HG03439 (cell line): ENCODE measurements around the gene ANKRD65.
"Not testable (repeated sequence)": the region's sequence is repeated elsewhere in the genome, so short reads cannot be mapped to it uniquely, and the experiment has no call there.

Source experiments
- ATAC-seq: cut with Tn5 transposase; IDR thresholded peaks from one replicate; pipeline ENCODE4 v1.9.1; 2021; ENCODE audit warnings: mild to moderate bottlenecking, moderate library complexity; ENCODE audit not compliant: unreplicated experiment

The ANKRD65 gene

GRCh38 chr1:1431845-1432273, 10.8 kb upstream of the ANKRD65 start:
- no peak for ATAC-seq

- no peak for ATAC-seq
These were observed 10.1 kb upstream of the ANKRD65 start for GRCh38 chr1:1430992-1431844.

- ATAC-seq = no peak
These were observed 9.3 kb upstream of the ANKRD65 start for GRCh38 chr1:1430114-1430982.

DNA sequence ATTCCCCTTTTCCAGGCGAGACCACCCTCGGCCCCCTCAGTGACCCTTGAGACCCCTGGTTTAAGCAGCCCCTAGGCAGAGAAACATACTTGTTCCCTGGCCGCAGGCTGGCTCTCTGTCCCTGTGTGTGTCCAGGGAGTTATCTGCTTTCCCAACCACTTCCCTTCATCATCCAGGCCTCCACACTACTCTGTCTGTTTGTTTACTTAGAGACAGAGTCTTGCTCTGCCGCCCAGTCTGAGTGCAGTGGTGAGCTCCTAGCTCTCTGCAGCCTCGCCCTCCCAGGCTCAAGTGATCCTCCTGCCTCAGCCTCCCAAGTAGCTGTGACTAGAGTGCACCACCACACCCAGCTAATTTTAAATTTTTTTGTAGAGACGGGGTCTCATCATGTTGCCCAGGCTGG, 8.6 kb upstream of the ANKRD65 start:
- ATAC-seq = no peak

- ATAC-seq = not testable (repeated sequence)
These were observed 7.9 kb upstream of the ANKRD65 start for GRCh38 chr1:1428967-1429366.

DNA sequence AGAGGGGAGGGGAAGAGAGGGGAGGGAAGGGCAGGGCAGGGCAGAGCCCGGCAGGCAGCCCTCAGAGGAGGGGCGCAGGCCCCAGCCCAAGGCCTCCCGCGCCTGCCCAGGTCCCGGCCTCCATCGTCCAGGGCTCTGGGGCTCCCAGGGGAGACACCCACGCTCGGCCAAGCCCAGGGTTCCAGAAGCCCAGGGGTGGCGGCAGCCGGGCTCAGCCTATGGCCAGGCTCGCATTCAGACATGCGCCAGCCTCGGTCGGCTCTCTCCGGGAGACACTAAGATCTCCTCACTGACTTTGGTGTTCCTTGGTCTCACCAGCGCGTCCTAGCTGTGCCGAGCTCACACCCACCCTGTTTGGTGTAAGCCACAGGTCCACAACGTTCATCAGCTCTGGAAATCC, 7.1 kb upstream of the ANKRD65 start:
- no peak for ATAC-seq

- no peak for ATAC-seq
These were observed 6.7 kb upstream of the ANKRD65 start for GRCh38 chr1:1427820-1428148.

DNA sequence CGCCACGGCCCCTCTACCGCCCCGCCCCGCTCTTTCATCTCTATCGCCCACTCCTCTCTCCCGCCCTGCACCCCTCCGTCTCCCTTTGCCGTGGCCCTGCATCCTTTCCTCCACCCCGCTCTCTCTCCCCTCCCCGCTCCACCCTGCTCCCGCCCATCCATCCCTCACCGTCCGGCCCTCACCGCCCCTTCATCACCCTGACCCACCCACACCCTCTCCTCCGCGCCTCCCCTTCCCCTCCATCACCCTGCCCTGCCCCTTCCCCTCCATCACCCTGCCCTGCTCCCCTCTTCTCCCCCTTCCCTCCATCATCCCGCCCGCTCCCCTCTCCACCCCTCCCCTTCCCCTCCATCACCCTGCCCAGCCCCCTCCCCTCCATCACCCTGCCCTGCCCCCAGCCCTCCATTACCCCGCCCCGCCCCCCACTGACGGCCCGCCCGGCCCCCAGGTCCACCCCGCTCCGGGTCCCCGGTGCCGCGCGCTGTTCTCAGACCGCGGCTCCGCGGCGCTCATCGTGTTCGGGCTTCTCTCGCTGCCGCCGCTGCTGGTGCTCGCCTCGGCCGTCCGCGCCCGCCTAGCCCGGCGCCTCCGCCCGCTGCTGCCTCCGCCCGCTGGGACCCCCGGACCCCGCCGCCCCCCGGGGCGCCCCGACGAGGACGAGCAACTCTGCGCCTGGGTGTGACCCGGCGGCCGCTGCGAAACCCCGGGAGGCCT, 6.2 kb upstream of the ANKRD65 start:
- no peak for ATAC-seq

- ATAC-seq = no peak
These were observed 5.5 kb upstream of the ANKRD65 start for GRCh38 chr1:1426496-1427105.

DNA sequence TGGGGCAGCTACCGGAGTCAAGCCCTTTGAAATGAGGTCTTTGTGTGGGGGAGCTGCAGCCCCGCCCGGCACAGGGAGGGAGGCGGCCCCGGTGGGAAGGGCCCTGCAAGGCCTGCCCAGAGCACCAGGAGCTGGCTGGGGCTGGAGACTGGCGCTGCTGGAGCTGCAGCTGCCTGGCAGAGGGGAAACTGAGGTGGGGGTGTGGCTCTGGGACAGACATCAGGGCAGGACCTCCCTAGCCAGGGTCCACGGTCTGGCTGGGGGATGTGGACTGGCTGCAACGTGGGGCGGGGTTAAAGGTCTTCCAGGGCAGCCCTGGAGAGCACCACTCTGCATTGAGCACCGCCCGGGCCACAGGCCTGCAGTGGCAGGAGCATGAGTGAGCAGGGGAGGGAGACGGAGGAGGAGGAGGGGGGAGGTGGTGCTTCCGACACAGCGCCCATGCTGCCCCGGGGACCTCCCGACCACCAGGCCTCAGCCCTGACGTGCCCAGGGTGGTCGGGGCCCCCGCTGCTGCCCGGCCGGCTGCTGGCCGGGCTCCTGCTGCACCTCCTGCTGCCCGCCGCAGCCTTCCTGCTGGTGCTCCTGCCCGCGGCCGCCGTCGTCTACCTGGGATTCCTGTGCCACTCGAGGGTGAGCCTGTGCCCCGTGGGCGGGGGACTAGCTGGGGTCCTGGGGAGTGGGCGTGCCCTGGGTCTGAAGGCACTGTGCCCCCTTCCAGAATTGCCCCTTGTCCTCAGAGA, 4.8 kb upstream of the ANKRD65 start:
- ATAC-seq = no peak

GRCh38 chr1:1425426-1425752, 4.3 kb upstream of the ANKRD65 start:
- ATAC-seq = no peak

- ATAC-seq = no peak
These were observed 3.6 kb upstream of the ANKRD65 start for GRCh38 chr1:1424707-1425106.

DNA sequence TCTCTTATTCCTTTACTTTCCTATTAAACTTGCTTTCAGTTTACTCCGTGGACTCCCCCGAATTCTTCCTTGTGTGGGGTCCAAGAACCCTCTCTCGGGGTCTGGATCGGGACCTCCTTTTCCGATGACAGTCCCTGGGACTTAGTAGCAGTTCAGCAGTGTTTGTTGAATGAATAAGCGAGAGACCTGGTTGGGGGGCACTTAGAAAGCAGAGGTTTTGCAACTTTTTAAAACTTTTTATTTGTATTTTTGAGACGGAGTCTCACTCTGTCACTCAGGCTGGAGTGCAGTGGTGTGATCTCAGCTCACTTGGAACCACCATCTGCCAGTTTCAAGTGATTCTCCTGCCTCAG, 2.1 kb upstream of the ANKRD65 start:
- no peak for ATAC-seq

- no peak for ATAC-seq
These were observed 1.6 kb upstream of the ANKRD65 start for GRCh38 chr1:1422465-1423244.

DNA sequence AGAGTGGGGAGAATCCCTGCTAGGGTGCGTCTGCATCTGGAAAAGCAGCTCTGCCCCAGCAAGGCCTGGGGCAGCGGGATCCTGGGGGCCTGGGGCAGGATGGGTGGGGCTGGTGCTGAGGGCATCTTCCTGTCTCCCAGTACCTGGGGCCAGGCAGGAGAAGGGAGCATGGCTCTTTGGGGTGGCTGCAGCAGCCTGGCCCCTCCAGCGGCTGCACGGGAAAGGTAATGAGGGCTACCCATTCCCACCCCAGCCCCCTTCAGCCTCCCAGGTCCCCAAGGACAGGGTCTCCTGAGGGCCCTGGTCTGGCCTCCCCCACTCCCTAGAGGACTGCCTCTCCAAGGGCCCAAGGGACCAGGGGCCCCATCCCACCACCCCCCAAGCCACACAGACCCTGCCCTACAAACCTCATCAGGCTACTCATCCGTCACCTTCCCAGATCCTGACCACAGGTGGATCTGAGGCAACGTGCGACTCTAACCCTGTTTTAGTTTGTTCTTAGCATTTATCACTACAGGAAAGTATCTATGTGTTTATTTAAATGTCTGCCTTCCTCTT, 910 bp upstream of the ANKRD65 start:
- no peak for ATAC-seq

- ATAC-seq = no peak
These were observed 378 bp downstream of the ANKRD65 start for GRCh38 chr1:1420654-1421141.

- ATAC-seq = no peak
These were observed 1.0 kb downstream of the ANKRD65 start for GRCh38 chr1:1419813-1420653.

- ATAC-seq = no peak
These were observed 1.7 kb downstream of the ANKRD65 start for GRCh38 chr1:1419363-1419812.
